K562 (cell line): Measurements from ENCODE around the gene ARL3. TPM values are rescaled to one million over a fixed set of nuclear protein-coding genes. Genes with fewer than 3 reads are reported as not detected.
A peak's percentile ranks its signal among the peaks of the same experiment; 100 is the strongest.
"Not testable (repeated sequence)": the region's sequence is repeated elsewhere in the genome, so short reads cannot be mapped to it uniquely, and the experiment has no call there.

ENCODE experiments used
- ATAC-seq: fragments of 200-7000 bp; cut with Tn5 transposase; 3 replicates; pipeline ENCODE4 v1.9.1; 2020; ENCODE audit warnings: moderate library complexity
- BruUV-seq: library from RNA; stranded (reverse); fragments of 400-500 nt; replicated peaks from 2 replicates; lab custom pipeline; 2021; lab: Mats Ljungman, UMichigan
- CTCF ChIA-PET: fragments of 300-600 bp; formaldehyde crosslinking; extraction: SDS; loops from one replicate; lab custom pipeline; 2021; ENCODE audit warnings: low intra/inter-chr PET ratio; lab: Yijun Ruan, JAX
- POLR2A ChIA-PET: fragments of 300-600, 350-650 bp; sonication (Branson Sonifier 250); formaldehyde crosslinking; extraction: SDS; loops from one replicate; lab custom pipeline; 2021; ENCODE audit warnings: antibody characterized with exemption, inconsistent platforms; lab: Yijun Ruan, JAX
- DNase-seq, 4 experiments: peaks; one replicate each; pipeline versions ENCODE4 v3.0.0 to v3.0.0-alpha.2; 2011 to 2018; ENCODE audit warnings: low spot score in 3 of 4, mixed read lengths in 3 of 4; ENCODE audit errors: extremely low read depth in 1 of 4
- FAIRE-seq: peaks from 2 replicates; lab custom pipeline; 2011; peaks lifted over from hg19 to GRCh38; lab: Jason Lieb, UNC
- H2AFZ ChIP-seq: 2 replicates; pipeline ENCODE4 v1.6.0; 2011; ENCODE audit warnings: low read depth, low read length, control low read depth, inconsistent platforms
- H3K27ac ChIP-seq: fragments of 200-600 bp; 3 replicates; pipeline ENCODE4 v1.8.0; 2011; ENCODE audit warnings: low read depth, mild to moderate bottlenecking, control low read depth, inconsistent platforms, low read length, moderate library complexity, mixed read lengths; ENCODE audit errors: extremely low read depth
- H3K27me3 ChIP-seq, 2 experiments: fragments of 300-600 bp in 1 of 2; 2 replicates in 1 of 2; 3 replicates in 1 of 2; pipeline versions ENCODE4 v1.6.0 to v1.8.0; 2011; ENCODE audit warnings: inconsistent platforms in 2 of 2, low read length in 2 of 2, mild to moderate bottlenecking in 1 of 2, mixed read lengths in 1 of 2, moderate library complexity in 1 of 2; ENCODE audit not compliant: control insufficient read depth in 2 of 2, insufficient read depth in 2 of 2
- H3K36me3 ChIP-seq: fragments of 300-600 bp; 3 replicates; pipeline ENCODE4 v1.8.0; 2011; ENCODE audit warnings: mild to moderate bottlenecking, low read length, inconsistent platforms; ENCODE audit not compliant: control insufficient read depth, insufficient read depth
- H3K4me1 ChIP-seq, 2 experiments: fragments of 200-600 bp in 1 of 2; replicated peaks in 1 of 2; 2 replicates in 1 of 2; 3 replicates in 1 of 2; pipeline versions ENCODE4 v1.5.1 to v1.8.0; 2011; ENCODE audit warnings: inconsistent platforms in 2 of 2, low read length in 2 of 2, mild to moderate bottlenecking in 1 of 2, mixed read lengths in 1 of 2, moderate library complexity in 1 of 2; ENCODE audit not compliant: control insufficient read depth in 2 of 2, insufficient read depth in 2 of 2
- H3K4me2 ChIP-seq: 2 replicates; pipeline ENCODE4 v1.6.1; 2011; ENCODE audit warnings: low read length, control low read depth, inconsistent platforms, mixed read lengths; ENCODE audit not compliant: insufficient read depth
- H3K4me3 ChIP-seq: fragments of 200-600 bp; sonication (generic), shearing (Covaris generic); 2 replicates; pipeline ENCODE4 v1.5.1; 2016; ENCODE audit warnings: control low read depth, inconsistent platforms
- H3K79me2 ChIP-seq: fragments of 200-600 bp; 3 replicates; pipeline ENCODE4 v1.8.0; 2011; ENCODE audit warnings: low read length, inconsistent platforms; ENCODE audit not compliant: control insufficient read depth, insufficient read depth
- H3K9ac ChIP-seq, 2 experiments: 2 replicates each; pipeline versions ENCODE4 v1.6.0 to v1.6.1; 2011; ENCODE audit warnings: low read depth in 2 of 2, low read length in 2 of 2, control low read depth in 1 of 2, inconsistent platforms in 1 of 2, mild to moderate bottlenecking in 1 of 2, mixed read lengths in 1 of 2; ENCODE audit not compliant: insufficient read depth in 1 of 2
- H3K9me1 ChIP-seq: one replicate; pipeline ENCODE4 v1.6.0; 2011; ENCODE audit warnings: inconsistent platforms, mild to moderate bottlenecking, low read length, moderate library complexity; ENCODE audit not compliant: control insufficient read depth, insufficient read depth
- H3K9me3 ChIP-seq: replicated peaks from 2 replicates; pipeline ENCODE4 v1.5.1; 2011; ENCODE audit warnings: low read depth, low read length, inconsistent platforms; ENCODE audit not compliant: control insufficient read depth, insufficient read depth
- H4K20me1 ChIP-seq: replicated peaks from 2 replicates; pipeline ENCODE4 v1.6.1; 2011; ENCODE audit warnings: low read length, inconsistent platforms, mixed read lengths; ENCODE audit not compliant: control insufficient read depth, insufficient read depth
- NR2C1 ChIP-seq, 2 experiments: fragments of 450-650 bp; IDR thresholded peaks; 2 replicates each; pipeline ENCODE4 v1.6.1; 2017; ENCODE audit warnings: mild to moderate bottlenecking in 2 of 2, antibody characterized with exemption in 1 of 2, inconsistent platforms in 1 of 2, missing compliant biosample characterization in 1 of 2, missing genetic modification characterization in 1 of 2
- ZNF121 ChIP-seq: sonication (generic); formaldehyde crosslinking; conservative IDR thresholded peaks from 2 replicates; pipeline ENCODE4 v1.8.0; 2022; ENCODE audit warnings: missing genetic modification reagents
- ZNF197 ChIP-seq: fragments of 200-800 bp; sonication (Bioruptor generic); IDR thresholded peaks from 2 replicates; pipeline ENCODE4 v1.6.1; 2016; ENCODE audit warnings: low read depth, missing genetic modification characterization, missing compliant biosample characterization
- WGBS: fragments of 100-300 bp; shearing (Covaris generic); methylation state at CpG from one replicate; pipeline ENCODE4 v1.1.6; 2016; ENCODE audit warnings: low coverage, mixed read lengths; ENCODE audit not compliant: insufficient coverage; ENCODE audit errors: missing lambda C conversion rate; 5-methylcytosine and 5-hydroxymethylcytosine counted together
- in situ Hi-C: fragments of 300-500 bp; cut with MboI; formaldehyde crosslinking; loops from 4 replicates; pipeline ENCODE4 v1.15.0; 2018; ENCODE audit warnings: inconsistent platforms, mixed read lengths
- intact Hi-C: fragments of 100-400 bp; cut with micrococcal nuclease; formaldehyde crosslinking; loops from 2 replicates; pipeline ENCODE4 v1.14.2; 2022
- polyA plus RNA-seq, 8 experiments: library from polyadenylated mRNA; depleted of rRNA in 4 of 8; stranded (reverse) in 5 of 8; unstranded in 3 of 8; fragments of >200 nt; fragmentation: Nextera tagmentation in 2 of 8; fragmentation: Illumina TruSeq in 1 of 8; extraction: Ambion mirVana in 2 of 8; extraction: Trizol in 1 of 8; gene quantifications; 2 replicates each; pipeline versions ENCODE4 v1.2.1 to v1.2.3, GENCODE V29; 2011 to 2014; ENCODE audit warnings: inconsistent platforms in 1 of 8, missing spikeins in 1 of 8
- total RNA-seq, 7 experiments: library from RNA; depleted of rRNA in 6 of 7; stranded (reverse); fragments of >200 nt in 6 of 7; fragmentation: Illumina TruSeq in 2 of 7; extraction: Trizol in 2 of 7; gene quantifications; 2 replicates each; pipeline versions ENCODE4 v1.2.1 to v1.2.3, GENCODE V29; 2011 to 2021; ENCODE audit warnings: low replicate concordance in 1 of 7

The ARL3 gene
- total and polyA plus RNA-seq, 9 of the 15 experiments (the other 6 are each of a cell fraction or from before 2014, with no cell fraction given), result 2.9 to 8.9 (median 4.8) TPM

- TF ChIP-seq ZNF197 (CRISPR knock-in tag) (peak; percentile 86; the same call in 1 of the 2 replicates), NR2C1 (IDR thresholded peaks at IDR 0.05) (no peak), NR2C1 (tag; IDR thresholded peaks at IDR 0.05) (peak; percentile 44; the same call in 1 of the 2 replicates)
- TF ChIP-seq, all 486 proteins: peak for 36
These were observed 28.9 kb upstream of the ARL3 start (continued) for GRCh38 chr10:102743078-102743587.

DNA sequence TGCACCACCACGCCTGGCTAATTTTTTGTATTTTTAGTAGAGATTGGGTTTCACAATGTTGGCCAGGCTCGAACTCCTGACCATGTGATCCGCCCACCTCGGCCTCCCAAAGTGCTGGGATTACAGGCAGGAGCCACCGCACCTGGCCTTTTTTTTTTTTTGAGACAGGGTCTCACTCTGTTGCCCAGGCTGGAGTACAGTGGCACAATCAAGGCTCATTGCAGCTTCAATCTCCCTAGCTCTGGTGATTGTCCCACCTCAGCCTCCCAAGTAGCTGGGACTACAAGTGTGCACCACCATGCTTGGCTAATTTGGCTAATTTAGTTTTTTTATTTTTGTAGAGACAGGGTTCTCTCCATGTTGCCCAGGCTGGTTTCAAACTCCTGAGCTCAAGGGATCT, 28.1 kb upstream of the ARL3 start:
- H3K4me2 ChIP-seq, CTCF ChIA-PET, H3K27ac ChIP-seq, H3K9ac ChIP-seq, ATAC-seq, H3K36me3 ChIP-seq, H3K4me3 ChIP-seq, H3K9me1 ChIP-seq, in situ Hi-C loops, BruUV-seq, H4K20me1 ChIP-seq, H3K27me3 ChIP-seq, H2AFZ ChIP-seq, DNase-seq, H3K9me3 ChIP-seq: not testable (repeated sequence)
- H3K79me2 ChIP-seq, result peaks cover 31% of the 10 kb centered on the region
- 0 out of 2 replicates have a peak, but pooled peaks have one; percentile 15 for TF ChIP-seq ZNF121 (CRISPR knock-in tag)
- POLR2A ChIA-PET, result interaction anchor here (0.5 to 0.9 kb wide), 2 partner anchors 8 to 573 kb away, joined by 3 to 5 read pairs; no protein-coding TSS in a partner anchor
- peaks cover 13 to 40% of the 10 kb centered on the region in 2 experiments for H3K4me1 ChIP-seq
- intact Hi-C loops, result loop anchor here (5.0 kb wide), 3 partner anchors 35 to 160 kb away; no protein-coding TSS in a partner anchor
- peak; percentile 55 for FAIRE-seq
- WGBS, result no CpG with 5 or more reads among the region's 5 CpGs
